Measurements from ENCODE around the gene NDUFB1.

Gene NDUFB1

GRCh38 chr14:92122761-92123160 is 1.3 kb upstream of the NDUFB1 start:
- TF ChIP-seq CTCF (IDR thresholded peaks at IDR 0.05): no peak
- DNase-seq: no peak
- no peaks in the 10 kb centered on the region for H3K27me3 ChIP-seq
- H3K36me3 ChIP-seq: peaks cover 5 to 31% (median 10%) of the 10 kb centered on the region in 3 donors
- H3K4me3 ChIP-seq: peak overlapping the region; percentile 84 to 99
- H3K9me3 ChIP-seq: no peaks in the 10 kb centered on the region
- H3K27ac ChIP-seq: peak overlapping the region; percentile 91 to 92
- peaks cover 3 to 47% (median 30%) of the 10 kb centered on the region in 4 donors for H3K4me1 ChIP-seq
- intact Hi-C loops (cut with DNase I; ENCODE audit: low total_unique reads): loop anchor here (5.0 to 10.0 kb wide), 2 partner anchors 332 to 480 kb away; no protein-coding TSS in a partner anchor

- Histone ChIP-seq H3K27ac (peak overlapping the region; percentile 91 to 92), H3K4me1 (peaks cover 3 to 47% (median 30%) of the 10 kb centered on the region in 4 donors), H3K27me3 (no peaks in the 10 kb centered on the region), H3K9me3 (no peaks in the 10 kb centered on the region), H3K4me3 (peak overlapping the region; percentile 84 to 99), H3K36me3 (peaks cover 9 to 29% (median 10%) of the 10 kb centered on the region in 3 donors)
- intact Hi-C loops (cut with DNase I; ENCODE audit: low total_unique reads): loop anchor here (5.0 to 10.0 kb wide), 2 partner anchors 332 to 480 kb away; no protein-coding TSS in a partner anchor
- no peak for DNase-seq
- TF ChIP-seq CTCF (IDR thresholded peaks at IDR 0.05): no peak
Observed at GRCh38 chr14:92122351-92122677, 808 bp upstream of the NDUFB1 start.

- no peak for TF ChIP-seq CTCF (IDR thresholded peaks at IDR 0.05)
- Histone ChIP-seq H3K27ac (peak overlapping the region; percentile 91 to 92), H3K9me3 (no peaks in the 10 kb centered on the region), H3K4me3 (peak overlapping the region; percentile 84 to 99), H3K36me3 (peaks cover 3 to 21% (median 9%) of the 10 kb centered on the region in 3 donors), H3K4me1 (peaks cover 3 to 47% (median 30%) of the 10 kb centered on the region in 4 donors), H3K27me3 (no peaks in the 10 kb centered on the region)
- intact Hi-C loops (cut with DNase I; ENCODE audit: low total_unique reads): loop anchor here (5.0 to 10.0 kb wide), 2 partner anchors 334 to 481 kb away; no protein-coding TSS in a partner anchor
- DNase-seq: peak in 1 of 2 donors; percentile 40
Observed at GRCh38 chr14:92121207-92121669, 268 bp downstream of the NDUFB1 start.

GRCh38 chr14:92109490-92109889 is 12.0 kb downstream of the NDUFB1 start:
- no peak overlapping the region for H3K4me3 ChIP-seq
- intact Hi-C loops (cut with DNase I; ENCODE audit: low total_unique reads): loop anchor here (10.0 kb wide), 1 partner anchor 65 kb away; the partner anchor contains the start of gene TRIP11
- no peak for DNase-seq
- H3K27ac ChIP-seq: no peak overlapping the region
- H3K27me3 ChIP-seq: no peaks in the 10 kb centered on the region
- no peak for TF ChIP-seq CTCF (IDR thresholded peaks at IDR 0.05)
- H3K36me3 ChIP-seq: peaks cover 0 to 2% (median 0%) of the 10 kb centered on the region in 3 donors
- H3K9me3 ChIP-seq: no peaks in the 10 kb centered on the region
- H3K4me1 ChIP-seq: peaks cover 0 to 27% (median 10%) of the 10 kb centered on the region in 4 donors

- DNase-seq: no peak
- Histone ChIP-seq H3K4me3 (no peak overlapping the region), H3K27me3 (no peaks in the 10 kb centered on the region), H3K9me3 (no peaks in the 10 kb centered on the region), H3K27ac (no peak overlapping the region), H3K36me3 (no peaks in the 10 kb centered on the region), H3K4me1 (peaks cover 0 to 32% (median 18%) of the 10 kb centered on the region in 4 donors)
- TF ChIP-seq CTCF (IDR thresholded peaks at IDR 0.05): no peak
- intact Hi-C loops (cut with DNase I; ENCODE audit: low total_unique reads): loop anchor here (10.0 kb wide), 1 partner anchor 64 kb away; the partner anchor contains the start of gene TRIP11
Observed at GRCh38 chr14:92108345-92109254, 12.9 kb downstream of the NDUFB1 start.
